PC-9 (cell line): ENCODE measurements around the gene LRRC27. TPM values are rescaled to one million over a fixed set of nuclear protein-coding genes. Genes with fewer than 3 reads are reported as not detected.

Experiments used
- BruUV-seq: library from RNA; stranded (reverse); fragments of 400-500 nt; replicated peaks from 2 replicates; lab custom pipeline; 2021; lab: Mats Ljungman, UMichigan
- CTCF ChIA-PET: fragments of 300-600 bp; sonication (Branson Sonifier 250); formaldehyde crosslinking; loops from one replicate; lab custom pipeline; 2022; ENCODE audit warnings: antibody characterized with exemption; lab: Charles Lee
- POLR2A ChIA-PET: fragments of 300-600 bp; sonication (Branson Sonifier 250); formaldehyde crosslinking; loops from one replicate; lab custom pipeline; 2022; ENCODE audit warnings: antibody characterized with exemption; ENCODE audit not compliant: unreplicated experiment; lab: Charles Lee
- DNase-seq, 2 experiments: peaks; one replicate each; pipeline versions ENCODE4 v3.0.0 to v3.0.0-alpha.2; 2015 to 2022; ENCODE audit warnings: mixed read lengths in 1 of 2
- H2AFZ ChIP-seq: fragments of 200-600 bp; sonication (generic); 2 replicates; pipeline ENCODE4 v1.8.1; 2017; ENCODE audit warnings: antibody characterized with exemption
- H3F3A ChIP-seq: fragments of 200-600 bp; sonication (generic); 2 replicates; pipeline ENCODE4 v1.8.1; 2017; ENCODE audit warnings: antibody characterized with exemption, mild to moderate bottlenecking, low read depth; ENCODE audit not compliant: insufficient read depth
- H3K27ac ChIP-seq: fragments of 200-600 bp; sonication (generic); 2 replicates; pipeline ENCODE4 v1.6.1; 2016; ENCODE audit warnings: mixed run types
- H3K27me3 ChIP-seq: fragments of 200-600 bp; sonication (generic); 2 replicates; pipeline ENCODE4 v1.6.1; 2016; ENCODE audit warnings: low read depth, mixed run types; ENCODE audit not compliant: insufficient read depth
- H3K36me3 ChIP-seq: fragments of 200-600 bp; sonication (generic); 2 replicates; pipeline ENCODE4 v1.6.1; 2016; ENCODE audit warnings: low read depth, mixed run types
- H3K4me1 ChIP-seq: fragments of 200-600 bp; sonication (generic); replicated peaks from 2 replicates; pipeline ENCODE4 v1.6.1; 2016; ENCODE audit warnings: mixed run types; ENCODE audit not compliant: insufficient read depth
- H3K4me2 ChIP-seq: fragments of 200-600 bp; sonication (generic); 2 replicates; pipeline ENCODE4 v1.6.1; 2017; ENCODE audit warnings: mixed run types
- H3K4me3 ChIP-seq: fragments of 200-600 bp; sonication (generic); 2 replicates; pipeline ENCODE4 v1.6.1; 2016; ENCODE audit warnings: mixed run types
- H3K79me2 ChIP-seq: fragments of 200-600 bp; sonication (generic); 2 replicates; pipeline ENCODE4 v1.6.1; 2017; ENCODE audit warnings: low read depth, mixed run types
- H3K9me2 ChIP-seq: fragments of 200-600 bp; sonication (generic); 2 replicates; pipeline ENCODE4 v1.8.1; 2017; ENCODE audit warnings: mild to moderate bottlenecking; ENCODE audit not compliant: insufficient read depth
- H3K9me3 ChIP-seq: fragments of 200-600 bp; sonication (generic); 2 replicates; pipeline ENCODE4 v1.8.1; 2016; ENCODE audit warnings: low read depth; ENCODE audit not compliant: insufficient read depth
- H4K20me1 ChIP-seq: fragments of 200-600 bp; sonication (generic); 2 replicates; pipeline ENCODE4 v1.8.1; 2017; ENCODE audit not compliant: insufficient read depth
- CTCF ChIP-seq: fragments of 200-600 bp; sonication (generic); conservative IDR thresholded peaks from 2 replicates; pipeline ENCODE4 v1.6.1; 2017; ENCODE audit warnings: mixed run types, antibody characterized with exemption, mild to moderate bottlenecking, moderate library complexity
- EZH2 ChIP-seq: fragments of 200-600 bp; sonication (generic); IDR thresholded peaks from 2 replicates; pipeline ENCODE4 v1.8.0; 2017; ENCODE audit warnings: antibody characterized with exemption, low read depth
- intact Hi-C: fragments of 100-400 bp; cut with micrococcal nuclease; formaldehyde crosslinking; loops from one replicate; pipeline ENCODE4 v1.10.0; 2022; ENCODE audit not compliant: unreplicated experiment
- total RNA-seq: library from RNA; stranded (reverse); gene quantifications from 2 replicates; pipeline ENCODE4 v1.2.3, GENCODE V29; 2021

The LRRC27 gene
- total RNA-seq, 1 experiment from 2014 or later = 10.0 TPM

- DNase-seq = no peak
- no peaks in the 10 kb centered on the region for H3F3A ChIP-seq
- intact Hi-C loops = no loop called here
- no TSS peak for BruUV-seq
- no peak overlapping the region for H3K4me3 ChIP-seq
- no peak overlapping the region for H2AFZ ChIP-seq
- CTCF ChIA-PET = no interaction called here
- no peaks in the 10 kb centered on the region for H3K9me3 ChIP-seq
- H3K36me3 ChIP-seq = no peaks in the 10 kb centered on the region
- no peaks in the 10 kb centered on the region for H4K20me1 ChIP-seq
- no peaks in the 10 kb centered on the region for H3K4me1 ChIP-seq
- H3K79me2 ChIP-seq = no peaks in the 10 kb centered on the region
- H3K4me2 ChIP-seq = no peak overlapping the region
- H3K27ac ChIP-seq = no peak overlapping the region
- H3K27me3 ChIP-seq = no peaks in the 10 kb centered on the region
- H3K9me2 ChIP-seq = no peaks in the 10 kb centered on the region
- POLR2A ChIA-PET = no interaction called here
- TF ChIP-seq CTCF (no peak), EZH2 (no peak)
These were observed 6.9 kb downstream of the LRRC27 start for GRCh38 chr10:132338876-132339275.

GRCh38 chr10:132339276-132339675, 7.3 kb downstream of the LRRC27 start:
- Histone ChIP-seq H3K27me3 (no peaks in the 10 kb centered on the region), H3K4me3 (no peak overlapping the region), H3K36me3 (no peaks in the 10 kb centered on the region), H4K20me1 (no peaks in the 10 kb centered on the region), H3F3A (no peaks in the 10 kb centered on the region), H3K79me2 (no peaks in the 10 kb centered on the region), H3K9me3 (no peaks in the 10 kb centered on the region), H2AFZ (no peak overlapping the region), H3K4me1 (no peaks in the 10 kb centered on the region), H3K9me2 (no peaks in the 10 kb centered on the region), H3K4me2 (no peak overlapping the region), H3K27ac (no peak overlapping the region)
- intact Hi-C loops = no loop called here
- no TSS peak for BruUV-seq
- TF ChIP-seq EZH2 = no peak
- no peak for TF ChIP-seq CTCF
- no peak for DNase-seq
- CTCF ChIA-PET = no interaction called here
- POLR2A ChIA-PET = no interaction called here

GRCh38 chr10:132341017-132341416, 9.0 kb downstream of the LRRC27 start:
- no peak for DNase-seq
- ChIA-PET POLR2A (no interaction called here), CTCF (no interaction called here)
- no peaks in the 10 kb centered on the region for H3F3A ChIP-seq
- no peaks in the 10 kb centered on the region for H3K36me3 ChIP-seq
- H3K27ac ChIP-seq = no peak overlapping the region
- H3K79me2 ChIP-seq = no peaks in the 10 kb centered on the region
- intact Hi-C loops = no loop called here
- no TSS peak for BruUV-seq
- H3K4me2 ChIP-seq = no peak overlapping the region
- no peaks in the 10 kb centered on the region for H3K27me3 ChIP-seq
- TF ChIP-seq CTCF = no peak
- TF ChIP-seq EZH2 = no peak
- H4K20me1 ChIP-seq = no peaks in the 10 kb centered on the region
- H3K9me3 ChIP-seq = no peaks in the 10 kb centered on the region
- no peaks in the 10 kb centered on the region for H3K9me2 ChIP-seq
- H2AFZ ChIP-seq = no peak overlapping the region
- no peak overlapping the region for H3K4me3 ChIP-seq
- H3K4me1 ChIP-seq = no peaks in the 10 kb centered on the region
